ENCODE data around the gene TMEM198.

DNA sequence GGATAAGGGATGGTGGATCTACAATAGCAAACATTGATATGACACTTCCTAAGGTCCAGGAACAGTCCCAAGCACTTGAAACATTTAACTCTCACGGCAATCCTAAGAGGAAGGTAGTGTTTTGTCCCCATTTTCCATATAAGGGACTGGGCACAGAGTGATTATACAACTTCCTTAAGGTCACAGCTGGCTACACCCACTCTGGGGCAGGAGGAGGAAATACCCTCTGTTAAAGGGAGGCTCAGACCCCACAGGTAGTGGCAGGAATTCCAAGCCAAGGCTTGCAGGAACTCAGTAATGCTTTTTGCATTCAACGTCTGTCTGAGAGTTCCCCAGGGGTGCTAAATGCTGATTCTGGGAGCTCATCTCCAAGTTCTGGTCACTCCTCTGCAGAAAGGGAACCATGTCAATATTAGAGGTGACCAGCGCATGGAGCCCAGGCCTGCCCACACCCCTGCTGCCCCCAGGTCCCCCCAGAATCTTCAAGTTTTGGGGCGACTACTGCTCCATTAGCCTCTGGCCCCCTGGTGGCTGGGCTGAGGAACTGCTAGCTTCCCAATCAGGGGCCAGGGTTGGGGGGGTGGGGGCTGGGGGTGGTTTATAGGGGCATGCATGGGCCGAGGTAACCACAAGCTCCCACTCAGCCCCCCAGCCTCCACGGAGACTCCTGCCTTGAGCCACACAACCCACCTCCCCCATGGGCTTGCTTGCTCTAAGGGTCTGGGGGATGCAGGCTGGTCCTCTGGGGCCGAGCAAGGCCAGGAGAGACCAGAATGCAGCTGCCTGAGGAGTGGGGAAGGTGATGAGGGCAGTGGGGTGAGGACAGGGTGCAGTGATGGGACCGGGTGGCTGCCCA is 16.4 kb downstream of the TMEM198 start:
- TF ChIP-seq REST (IDR thresholded peaks at IDR 0.05; ENCODE audit: borderline replicate concordance) = no peak
- TF ChIP-seq, protein P1, sequence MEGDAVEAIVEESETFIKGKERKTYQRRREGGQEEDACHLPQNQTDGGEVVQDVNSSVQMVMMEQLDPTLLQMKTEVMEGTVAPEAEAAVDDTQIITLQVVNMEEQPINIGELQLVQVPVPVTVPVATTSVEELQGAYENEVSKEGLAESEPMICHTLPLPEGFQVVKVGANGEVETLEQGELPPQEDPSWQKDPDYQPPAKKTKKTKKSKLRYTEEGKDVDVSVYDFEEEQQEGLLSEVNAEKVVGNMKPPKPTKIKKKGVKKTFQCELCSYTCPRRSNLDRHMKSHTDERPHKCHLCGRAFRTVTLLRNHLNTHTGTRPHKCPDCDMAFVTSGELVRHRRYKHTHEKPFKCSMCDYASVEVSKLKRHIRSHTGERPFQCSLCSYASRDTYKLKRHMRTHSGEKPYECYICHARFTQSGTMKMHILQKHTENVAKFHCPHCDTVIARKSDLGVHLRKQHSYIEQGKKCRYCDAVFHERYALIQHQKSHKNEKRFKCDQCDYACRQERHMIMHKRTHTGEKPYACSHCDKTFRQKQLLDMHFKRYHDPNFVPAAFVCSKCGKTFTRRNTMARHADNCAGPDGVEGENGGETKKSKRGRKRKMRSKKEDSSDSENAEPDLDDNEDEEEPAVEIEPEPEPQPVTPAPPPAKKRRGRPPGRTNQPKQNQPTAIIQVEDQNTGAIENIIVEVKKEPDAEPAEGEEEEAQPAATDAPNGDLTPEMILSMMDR (IDR thresholded peaks at IDR 0.05; ENCODE audit: poor library complexity, severe bottlenecking) = peak; percentile 26
- no peak for TF ChIP-seq MXI1 (conservative IDR thresholded peaks at IDR 0.05; ENCODE audit: poor library complexity, severe bottlenecking)
